Mucosa of stomach (tissue), 1 donor: ENCODE results near the gene MFAP2.
"Not testable (repeated sequence)": the region's sequence is repeated elsewhere in the genome, so short reads cannot be mapped to it uniquely, and the experiment has no call there.

Experiments used
- H3K27me3 ChIP-seq: one replicate; pipeline ENCODE4 v1.7.0; 2013; ENCODE audit warnings: mild to moderate bottlenecking, low read length; ENCODE audit not compliant: control insufficient read depth, insufficient read depth
- H3K36me3 ChIP-seq: one replicate; pipeline ENCODE4 v1.7.0; 2013; ENCODE audit warnings: low read length; ENCODE audit not compliant: control insufficient read depth, insufficient read depth
- H3K4me1 ChIP-seq: one replicate; pipeline ENCODE4 v1.7.0; 2013; ENCODE audit warnings: mild to moderate bottlenecking, low read length; ENCODE audit not compliant: control insufficient read depth, insufficient read depth
- H3K4me3 ChIP-seq: one replicate; pipeline ENCODE4 v1.7.0; 2013; ENCODE audit warnings: low read length
- H3K9ac ChIP-seq: one replicate; pipeline ENCODE4 v1.7.0; 2013; ENCODE audit warnings: mild to moderate bottlenecking, low read length, moderate library complexity
- H3K9me3 ChIP-seq: one replicate; pipeline ENCODE4 v1.7.0; 2013; ENCODE audit warnings: mild to moderate bottlenecking, low read length, moderate library complexity; ENCODE audit not compliant: control insufficient read depth
- donor health status: Pancreatic carcinoma.

MFAP2 gene

DNA sequence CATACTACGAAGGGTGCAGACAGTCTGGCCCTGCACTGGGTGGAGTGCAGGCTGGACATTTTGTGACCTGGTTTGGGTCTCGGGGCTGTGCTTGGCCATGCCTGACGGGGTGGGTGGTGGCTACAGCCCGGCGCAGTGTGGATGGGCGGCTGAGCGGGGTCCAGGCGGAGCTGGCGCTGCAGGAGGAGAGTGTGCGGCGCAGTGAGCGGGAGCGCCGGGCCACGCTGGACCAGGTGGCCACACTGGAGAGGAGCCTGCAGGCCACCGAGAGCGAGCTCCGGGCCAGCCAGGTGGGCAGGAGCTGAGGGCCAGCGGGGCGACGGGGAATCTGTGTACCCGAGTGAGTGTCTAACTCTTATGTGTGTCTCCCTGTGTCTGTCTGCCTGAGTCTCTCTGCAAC lies 14.1 kb downstream of the MFAP2 start:
- Histone ChIP-seq H3K9me3 (no peaks in the 10 kb centered on the region), H3K9ac (no peak overlapping the region), H3K36me3 (no peaks in the 10 kb centered on the region), H3K4me1 (no peaks in the 10 kb centered on the region), H3K4me3 (no peak overlapping the region), H3K27me3 (no peaks in the 10 kb centered on the region)

DNA sequence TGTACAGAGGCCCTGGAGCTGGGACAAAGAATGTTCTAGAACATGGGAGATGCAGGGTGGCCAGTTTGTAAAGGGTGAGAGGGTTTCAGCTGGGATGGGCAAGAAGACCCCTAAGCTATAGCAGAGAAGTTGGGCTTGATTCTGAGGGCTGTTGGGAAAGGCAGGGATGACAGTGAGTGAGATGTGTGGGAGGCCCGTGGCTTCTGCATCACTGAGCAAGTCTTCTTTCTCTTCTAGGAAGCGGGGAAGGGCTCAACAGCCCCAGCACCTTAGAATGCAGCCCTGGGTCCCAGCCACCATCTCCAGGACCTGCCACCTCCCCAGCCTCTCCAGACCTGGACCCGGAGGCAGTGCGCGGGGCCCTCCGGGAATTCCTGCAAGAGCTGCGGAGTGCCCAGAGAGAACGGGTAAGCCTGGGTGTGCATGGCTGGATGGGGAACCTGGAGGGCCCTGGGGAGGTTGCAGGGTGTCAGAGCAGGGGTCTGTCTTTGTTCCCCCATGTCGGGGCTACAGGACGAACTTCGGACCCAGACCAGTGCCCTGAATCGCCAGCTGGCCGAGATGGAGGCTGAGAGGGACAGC lies 14.8 kb downstream of the MFAP2 start:
- H3K4me3 ChIP-seq, result no peak overlapping the region
- no peaks in the 10 kb centered on the region for H3K36me3 ChIP-seq

DNA sequence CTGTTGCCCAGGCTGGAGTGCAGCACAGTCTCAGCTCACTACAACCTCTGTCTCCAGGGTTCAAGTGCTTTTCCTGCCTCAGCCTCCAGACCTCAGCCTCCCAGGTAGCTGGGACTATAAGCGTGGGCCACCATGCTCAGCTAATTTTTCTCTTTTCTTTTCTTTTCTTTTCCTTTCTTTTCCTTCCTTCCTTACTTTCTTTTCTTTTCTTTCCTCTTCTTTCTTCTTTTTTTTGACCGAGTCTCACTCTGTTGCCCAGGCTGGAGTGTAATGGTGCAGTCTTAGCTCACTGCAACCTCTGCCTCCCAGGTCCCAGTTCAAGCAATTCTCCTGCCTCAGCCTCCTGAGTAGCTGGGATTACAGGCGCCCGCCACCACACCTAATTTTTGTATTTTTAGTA lies 16.3 kb downstream of the MFAP2 start:
- H3K27me3 ChIP-seq, H3K9me3 ChIP-seq, H3K36me3 ChIP-seq, H3K9ac ChIP-seq, H3K4me1 ChIP-seq, H3K4me3 ChIP-seq: not testable (repeated sequence)

More for the DNA sequence above, 14.8 kb downstream of the MFAP2 start:
- H3K9ac ChIP-seq, result no peak overlapping the region
- no peaks in the 10 kb centered on the region for H3K27me3 ChIP-seq
- H3K4me1 ChIP-seq, result peaks cover 4% of the 10 kb centered on the region
- H3K9me3 ChIP-seq, result no peaks in the 10 kb centered on the region

DNA sequence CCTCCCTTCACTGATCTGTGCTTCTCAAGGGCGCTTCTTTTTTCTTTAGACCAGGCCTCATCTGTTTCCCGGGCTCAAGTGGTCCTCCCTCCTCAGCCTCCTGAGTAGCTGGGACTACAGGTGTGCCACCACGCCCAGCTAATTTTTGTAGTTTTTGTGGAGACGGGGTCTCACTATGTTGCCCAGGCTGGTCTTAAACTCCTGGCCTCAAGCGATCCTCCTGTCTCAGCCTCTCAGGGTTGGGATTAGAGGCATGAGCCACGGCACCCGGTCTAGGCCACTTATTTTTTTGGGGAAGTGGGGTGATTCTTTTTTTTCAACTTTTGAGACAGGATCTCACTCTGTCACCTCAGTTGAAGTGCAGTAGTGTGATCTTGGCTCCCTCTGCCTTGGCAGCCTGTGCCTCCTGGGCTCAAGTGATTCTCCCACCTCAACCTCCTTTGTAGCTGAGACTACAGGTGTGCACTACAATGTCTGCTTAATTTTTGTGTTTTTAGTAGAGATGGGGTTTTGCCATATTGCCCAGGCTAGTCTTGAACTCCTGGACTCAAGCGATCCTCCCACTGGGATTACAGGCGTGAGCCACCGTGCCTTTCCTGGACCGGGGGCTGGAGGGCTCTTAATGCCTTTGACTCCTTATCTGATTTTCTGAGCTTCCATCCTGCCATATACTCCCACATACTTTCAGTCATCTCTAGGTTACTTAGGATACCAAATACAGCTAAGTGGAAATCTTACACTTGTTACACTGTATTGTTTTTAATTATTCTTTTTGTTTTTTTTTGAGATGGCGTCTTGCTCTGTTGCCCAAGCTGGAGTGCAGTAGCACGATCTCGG lies 18.9 kb downstream of the MFAP2 start:
- no peaks in the 10 kb centered on the region for H3K27me3 ChIP-seq
- H3K4me3 ChIP-seq, result no peak overlapping the region
- H3K9me3 ChIP-seq, result no peaks in the 10 kb centered on the region
- H3K9ac ChIP-seq, result peak overlapping the region; percentile 59
- no peaks in the 10 kb centered on the region for H3K36me3 ChIP-seq
- peaks cover 9% of the 10 kb centered on the region for H3K4me1 ChIP-seq

DNA sequence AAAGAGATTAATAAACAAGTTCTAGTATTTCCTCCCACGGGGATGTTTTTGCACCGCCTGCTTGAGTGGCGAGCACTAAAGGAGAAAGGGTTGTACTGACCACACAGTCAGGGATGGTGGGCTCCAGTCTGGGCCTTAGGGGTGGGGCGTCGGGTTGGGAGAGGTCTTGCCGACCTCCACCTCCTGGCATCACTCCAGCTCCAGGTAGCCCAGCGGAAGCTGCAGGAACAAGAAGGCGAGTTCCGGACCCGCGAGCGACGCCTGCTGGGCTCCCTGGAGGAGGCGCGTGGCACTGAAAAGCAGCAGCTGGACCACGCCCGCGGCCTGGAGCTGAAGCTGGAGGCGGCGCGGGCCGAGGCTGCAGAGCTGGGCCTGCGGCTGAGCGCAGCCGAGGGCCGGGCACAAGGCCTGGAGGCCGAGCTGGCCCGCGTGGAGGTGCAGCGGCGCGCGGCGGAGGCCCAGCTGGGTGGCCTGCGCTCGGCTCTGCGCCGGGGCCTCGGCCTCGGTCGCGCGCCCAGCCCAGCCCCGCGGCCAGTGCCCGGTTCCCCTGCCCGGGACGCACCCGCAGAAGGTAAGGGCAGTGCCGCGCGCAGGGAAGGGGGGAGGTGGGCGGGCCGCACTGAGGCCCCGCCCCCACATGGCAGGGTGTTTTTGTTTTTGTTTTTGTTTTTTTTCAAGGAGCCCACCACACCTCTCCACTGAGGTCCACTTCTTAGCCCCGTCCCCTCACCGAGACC lies 19.7 kb downstream of the MFAP2 start:
- Histone ChIP-seq H3K27me3 (no peaks in the 10 kb centered on the region), H3K9ac (peak overlapping the region; percentile 59), H3K4me3 (no peak overlapping the region), H3K9me3 (no peaks in the 10 kb centered on the region), H3K36me3 (no peaks in the 10 kb centered on the region), H3K4me1 (peaks cover 9% of the 10 kb centered on the region)

DNA sequence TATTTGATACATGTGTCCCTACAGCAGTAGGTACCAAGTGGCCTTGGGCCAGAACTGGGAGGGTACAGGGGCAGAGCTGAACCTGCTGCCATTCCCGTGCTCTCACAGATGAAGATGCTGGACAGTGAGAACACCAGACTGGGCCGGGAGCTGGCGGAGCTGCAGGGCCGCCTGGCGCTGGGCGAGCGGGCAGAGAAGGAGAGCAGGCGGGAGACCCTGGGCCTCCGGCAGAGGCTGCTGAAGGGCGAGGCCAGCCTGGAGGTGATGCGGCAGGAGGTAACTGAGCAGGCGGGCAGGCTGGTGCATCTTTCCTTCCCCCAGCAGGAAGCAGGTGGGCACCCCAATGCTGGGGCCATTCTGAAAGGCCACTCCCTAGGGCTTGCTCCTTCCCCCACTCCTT lies 21.9 kb downstream of the MFAP2 start:
- no peak overlapping the region for H3K4me3 ChIP-seq
- H3K9ac ChIP-seq, result no peak overlapping the region
- H3K9me3 ChIP-seq, result no peaks in the 10 kb centered on the region
- no peaks in the 10 kb centered on the region for H3K27me3 ChIP-seq
- H3K4me1 ChIP-seq, result peaks cover 9% of the 10 kb centered on the region
- H3K36me3 ChIP-seq, result no peaks in the 10 kb centered on the region

DNA sequence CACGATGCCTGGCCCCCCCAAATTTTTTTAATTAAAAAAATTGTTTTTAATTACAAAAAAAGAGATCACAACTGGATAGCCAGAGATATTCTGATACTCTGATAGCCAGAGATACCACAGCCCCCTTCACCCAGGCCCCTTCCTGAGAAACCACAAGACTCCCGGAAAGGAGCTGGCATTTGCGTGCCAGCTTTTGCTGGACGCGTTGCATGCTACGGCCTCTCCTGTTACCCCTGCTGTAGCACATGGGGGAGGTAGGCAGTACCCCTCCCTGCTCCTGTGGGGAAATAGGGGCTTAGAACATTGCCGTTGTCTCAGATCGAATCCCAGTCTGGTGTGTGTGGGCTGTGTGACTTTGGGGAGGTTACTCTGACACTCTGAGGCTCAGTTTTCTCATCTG lies 22.7 kb downstream of the MFAP2 start:
- H3K4me1 ChIP-seq, result peaks cover 9% of the 10 kb centered on the region
- H3K9ac ChIP-seq, result no peak overlapping the region
- H3K27me3 ChIP-seq, result no peaks in the 10 kb centered on the region
- no peaks in the 10 kb centered on the region for H3K9me3 ChIP-seq
- no peak overlapping the region for H3K4me3 ChIP-seq
- H3K36me3 ChIP-seq, result no peaks in the 10 kb centered on the region

DNA sequence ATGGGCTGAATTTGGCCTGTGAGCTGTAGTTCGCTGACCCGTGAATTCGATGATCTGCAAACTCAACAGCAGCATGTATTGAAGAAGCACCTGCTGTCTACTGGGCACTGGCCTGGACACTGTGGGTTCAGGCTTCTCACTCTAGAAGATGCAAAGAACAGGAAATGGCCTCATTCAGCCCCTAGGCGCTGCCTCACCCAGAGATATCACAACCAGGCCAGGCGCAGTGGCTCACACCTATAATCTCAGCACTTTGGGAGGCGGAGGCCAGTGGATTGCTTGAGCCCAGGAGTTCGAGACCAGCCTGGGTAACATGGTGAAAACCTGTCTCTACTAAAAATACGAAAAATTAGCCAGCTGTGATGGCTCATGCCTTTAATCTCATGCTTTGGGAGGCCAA lies 23.6 kb downstream of the MFAP2 start:
- no peak overlapping the region for H3K9ac ChIP-seq
- H3K27me3 ChIP-seq, result no peaks in the 10 kb centered on the region
- peaks cover 9% of the 10 kb centered on the region for H3K4me1 ChIP-seq
- no peak overlapping the region for H3K4me3 ChIP-seq
- no peaks in the 10 kb centered on the region for H3K9me3 ChIP-seq
- H3K36me3 ChIP-seq, result no peaks in the 10 kb centered on the region

DNA sequence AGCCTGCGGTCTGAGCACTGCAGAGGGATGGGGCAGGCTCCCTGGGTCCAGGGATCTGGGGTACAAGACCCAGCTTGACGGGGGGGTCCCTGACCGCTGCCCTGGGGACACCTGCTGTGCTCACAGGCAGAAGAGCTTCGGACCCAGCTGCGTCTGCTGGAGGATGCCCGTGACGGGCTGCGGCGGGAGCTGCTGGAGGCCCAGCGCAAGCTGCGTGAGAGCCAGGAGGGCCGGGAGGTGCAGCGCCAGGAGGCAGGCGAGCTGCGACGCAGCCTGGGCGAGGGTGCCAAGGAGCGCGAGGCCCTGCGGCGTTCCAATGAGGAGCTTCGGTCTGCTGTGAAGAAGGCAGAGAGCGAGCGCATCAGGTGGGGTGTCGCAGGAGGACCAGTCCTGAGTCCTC lies 25.2 kb downstream of the MFAP2 start:
- H3K4me1 ChIP-seq, result peaks cover 1% of the 10 kb centered on the region

DNA sequence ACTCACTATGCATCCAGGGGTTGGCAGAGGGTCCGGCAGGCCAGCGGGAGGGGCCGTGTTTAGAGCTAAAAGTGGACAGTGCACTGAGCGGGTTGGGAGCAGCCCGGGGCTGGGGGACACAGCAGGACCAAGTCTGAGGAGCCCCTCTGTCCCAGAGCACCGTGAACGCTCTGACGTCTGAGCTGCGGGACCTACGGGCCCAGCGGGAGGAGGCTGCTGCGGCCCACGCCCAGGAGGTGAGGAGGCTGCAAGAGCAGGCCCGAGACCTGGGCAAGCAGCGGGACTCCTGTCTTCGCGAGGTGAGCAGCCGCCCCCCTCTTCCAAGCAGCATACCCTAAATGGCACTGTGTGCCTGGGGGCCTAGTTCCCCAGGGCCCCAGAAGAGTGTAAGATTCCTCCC lies 25.8 kb downstream of the MFAP2 start:
- H3K27me3 ChIP-seq, result no peaks in the 10 kb centered on the region
- H3K36me3 ChIP-seq, result no peaks in the 10 kb centered on the region
- H3K9ac ChIP-seq, result no peak overlapping the region
- no peaks in the 10 kb centered on the region for H3K9me3 ChIP-seq
- H3K4me1 ChIP-seq, result no peaks in the 10 kb centered on the region
- no peak overlapping the region for H3K4me3 ChIP-seq

More for the DNA sequence above, 25.2 kb downstream of the MFAP2 start:
- no peaks in the 10 kb centered on the region for H3K9me3 ChIP-seq
- no peak overlapping the region for H3K4me3 ChIP-seq
- H3K9ac ChIP-seq, result no peak overlapping the region
- no peaks in the 10 kb centered on the region for H3K27me3 ChIP-seq
- no peaks in the 10 kb centered on the region for H3K36me3 ChIP-seq

DNA sequence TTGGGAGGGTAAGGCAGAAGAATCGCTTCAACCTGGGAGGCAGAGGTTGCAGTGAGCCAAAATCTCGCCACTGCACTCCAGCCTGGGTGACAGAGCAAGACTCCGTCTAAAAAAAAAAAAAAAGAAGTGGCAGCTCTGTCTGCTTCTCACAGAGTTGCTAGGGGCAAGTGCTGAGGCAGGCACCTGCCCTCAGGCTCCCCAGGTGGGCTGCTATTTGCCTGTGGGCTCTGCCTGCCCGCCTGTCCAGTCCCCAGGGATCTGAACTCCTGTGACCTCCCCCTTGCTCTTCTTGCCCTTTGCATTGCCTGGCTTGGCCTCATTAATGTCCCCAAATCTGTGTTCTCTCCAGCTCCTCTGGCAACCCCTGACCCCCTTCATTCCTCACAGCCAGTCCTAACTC lies 28.0 kb downstream of the MFAP2 start:
- H3K4me3 ChIP-seq, H3K9me3 ChIP-seq, H3K27me3 ChIP-seq, H3K9ac ChIP-seq, H3K36me3 ChIP-seq: not testable (repeated sequence)
- peaks cover 11% of the 10 kb centered on the region for H3K4me1 ChIP-seq

DNA sequence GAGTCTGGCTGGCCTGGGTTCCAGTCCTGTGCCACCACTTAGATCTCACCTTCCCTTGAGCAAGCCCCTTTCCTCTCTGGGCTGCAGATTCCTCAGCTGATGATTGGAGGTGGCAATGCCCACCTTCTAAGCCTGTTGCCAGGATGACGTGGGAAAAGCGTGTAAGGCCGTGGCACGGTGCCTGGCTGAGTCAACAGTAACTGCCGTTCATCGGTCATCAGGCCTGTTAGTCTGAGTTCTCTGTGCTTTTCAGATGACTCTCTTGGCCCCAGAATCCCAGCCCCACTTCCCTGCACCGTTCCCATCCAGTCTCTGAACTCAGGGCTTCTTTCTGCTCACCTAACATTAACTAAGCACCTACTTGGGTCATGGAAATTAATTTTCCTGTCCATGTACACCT lies 31.4 kb downstream of the MFAP2 start:
- not testable (repeated sequence) for H3K27me3 ChIP-seq, H3K36me3 ChIP-seq, H3K9me3 ChIP-seq, H3K9ac ChIP-seq, H3K4me3 ChIP-seq
- H3K4me1 ChIP-seq, result peaks cover 11% of the 10 kb centered on the region
